Vagina (tissue), 2 donors: ENCODE results near the gene EDAR. TPM values are rescaled to one million over a fixed set of nuclear protein-coding genes. Genes with fewer than 3 reads are reported as not detected.

Source experiments
- DNase-seq, 2 donors: peaks; one replicate each; pipeline ENCODE4 v3.0.0-alpha.2; 2017; ENCODE audit errors: extremely low spot score in 2 of 2
- H3K27ac ChIP-seq: fragments of 200-600 bp; sonication (generic); one replicate; pipeline ENCODE4 v1.5.1; 2019
- H3K27me3 ChIP-seq: fragments of 200-600 bp; sonication (generic); one replicate; pipeline ENCODE4 v1.5.1; 2019
- H3K36me3 ChIP-seq, 2 donors: fragments of 200-600 bp; sonication (generic); one replicate each; pipeline ENCODE4 v1.5.1; 2017 to 2019
- H3K4me1 ChIP-seq: fragments of 200-600 bp; sonication (generic); one replicate; pipeline ENCODE4 v1.5.1; 2019
- H3K4me3 ChIP-seq, 2 donors: fragments of 200-600 bp; sonication (generic); 1 replicate in 1 of 2; 2 replicates in 1 of 2; pipeline ENCODE4 v1.5.1; 2016 to 2019
- H3K9me3 ChIP-seq: fragments of 200-600 bp; sonication (generic); one replicate; pipeline ENCODE4 v1.5.1; 2019
- POLR2A ChIP-seq, 2 donors: fragments of 450-650 bp; IDR thresholded peaks; one replicate each; pipeline ENCODE4 v1.6.1; 2017; ENCODE audit warnings: antibody characterized with exemption in 2 of 2, mild to moderate bottlenecking in 2 of 2, moderate library complexity in 2 of 2
- POLR2AphosphoS5 ChIP-seq, 2 donors: sonication (generic); formaldehyde crosslinking; IDR thresholded peaks; one replicate each; pipeline ENCODE4 v1.9.0; 2017; ENCODE audit warnings: antibody characterized with exemption in 2 of 2, mild to moderate bottlenecking in 2 of 2, low read depth in 1 of 2; ENCODE audit not compliant: insufficient read depth in 1 of 2
- intact Hi-C: fragments of 100-400 bp; cut with DNase I; formaldehyde crosslinking; loops from one replicate; pipeline ENCODE4 v1.15.1; 2023
- total RNA-seq: library from RNA; depleted of rRNA; stranded (reverse); fragments of >200 nt; gene quantifications from one replicate; pipeline ENCODE4 v1.2.3, GENCODE V29; 2016
- TF ChIP-seq, protein P1 (sequence below), 3 experiments: fragments of 450-650 bp in 2 of 3; fragments of 200-600 bp in 1 of 3; sonication (generic) in 1 of 3; IDR thresholded peaks; one replicate each; pipeline ENCODE4 v1.5.1; 2017 to 2019; ENCODE audit warnings: antibody characterized with exemption in 3 of 3, mild to moderate bottlenecking in 2 of 3, moderate library complexity in 2 of 3

The EDAR gene
- total RNA-seq, 1 donor from 2014 or later, result 0.74 TPM

DNA sequence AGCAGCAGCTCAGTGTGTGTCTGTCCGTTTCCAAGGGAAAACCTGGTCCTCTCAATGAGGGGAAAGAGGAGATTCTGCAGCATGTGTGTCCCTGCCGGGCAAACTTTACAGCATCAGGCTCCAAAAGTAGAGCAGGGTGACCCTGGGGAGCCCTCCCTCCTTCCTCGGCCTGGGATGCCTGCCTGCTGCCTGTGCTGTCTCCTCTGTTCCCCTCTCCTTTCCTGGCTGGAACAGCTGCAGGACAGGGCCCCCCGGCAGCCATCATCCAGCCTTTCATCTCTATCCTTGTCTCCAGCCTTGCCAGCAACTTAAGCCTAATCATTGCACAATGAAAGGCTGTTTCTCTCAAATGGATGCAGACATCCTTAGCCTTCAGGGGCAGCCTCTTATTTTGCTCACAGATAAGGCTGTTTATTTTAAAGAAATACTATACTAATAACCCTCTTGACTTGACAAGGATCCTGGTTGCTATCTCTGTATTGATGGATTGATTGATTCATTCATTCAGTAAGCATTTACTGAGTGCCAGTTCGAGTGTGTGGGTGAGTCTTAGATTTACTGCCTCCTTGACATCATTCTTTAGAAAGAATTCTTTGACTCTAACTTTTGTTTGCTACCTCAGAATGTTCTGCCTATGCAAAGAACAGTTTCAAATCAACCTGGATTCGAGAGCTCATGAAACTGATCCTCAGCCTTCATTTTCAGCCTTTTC, 40.6 kb upstream of the EDAR start:
- Histone ChIP-seq H3K27me3 (no peaks in the 10 kb centered on the region), H3K9me3 (no peaks in the 10 kb centered on the region), H3K36me3 (no peaks in the 10 kb centered on the region), H3K27ac (no peak overlapping the region), H3K4me3 (no peak overlapping the region), H3K4me1 (peaks cover 13% of the 10 kb centered on the region)
- TF ChIP-seq, protein P1, sequence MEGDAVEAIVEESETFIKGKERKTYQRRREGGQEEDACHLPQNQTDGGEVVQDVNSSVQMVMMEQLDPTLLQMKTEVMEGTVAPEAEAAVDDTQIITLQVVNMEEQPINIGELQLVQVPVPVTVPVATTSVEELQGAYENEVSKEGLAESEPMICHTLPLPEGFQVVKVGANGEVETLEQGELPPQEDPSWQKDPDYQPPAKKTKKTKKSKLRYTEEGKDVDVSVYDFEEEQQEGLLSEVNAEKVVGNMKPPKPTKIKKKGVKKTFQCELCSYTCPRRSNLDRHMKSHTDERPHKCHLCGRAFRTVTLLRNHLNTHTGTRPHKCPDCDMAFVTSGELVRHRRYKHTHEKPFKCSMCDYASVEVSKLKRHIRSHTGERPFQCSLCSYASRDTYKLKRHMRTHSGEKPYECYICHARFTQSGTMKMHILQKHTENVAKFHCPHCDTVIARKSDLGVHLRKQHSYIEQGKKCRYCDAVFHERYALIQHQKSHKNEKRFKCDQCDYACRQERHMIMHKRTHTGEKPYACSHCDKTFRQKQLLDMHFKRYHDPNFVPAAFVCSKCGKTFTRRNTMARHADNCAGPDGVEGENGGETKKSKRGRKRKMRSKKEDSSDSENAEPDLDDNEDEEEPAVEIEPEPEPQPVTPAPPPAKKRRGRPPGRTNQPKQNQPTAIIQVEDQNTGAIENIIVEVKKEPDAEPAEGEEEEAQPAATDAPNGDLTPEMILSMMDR (IDR thresholded peaks at IDR 0.05), result no peak
- TF ChIP-seq POLR2AphosphoS5 (IDR thresholded peaks at IDR 0.05; ENCODE audit: insufficient read depth in 1 of 2, low read depth in 1 of 2) (no peak), POLR2A (IDR thresholded peaks at IDR 0.05) (no peak)
- intact Hi-C loops, result no loop called here
- no peak for DNase-seq

DNA sequence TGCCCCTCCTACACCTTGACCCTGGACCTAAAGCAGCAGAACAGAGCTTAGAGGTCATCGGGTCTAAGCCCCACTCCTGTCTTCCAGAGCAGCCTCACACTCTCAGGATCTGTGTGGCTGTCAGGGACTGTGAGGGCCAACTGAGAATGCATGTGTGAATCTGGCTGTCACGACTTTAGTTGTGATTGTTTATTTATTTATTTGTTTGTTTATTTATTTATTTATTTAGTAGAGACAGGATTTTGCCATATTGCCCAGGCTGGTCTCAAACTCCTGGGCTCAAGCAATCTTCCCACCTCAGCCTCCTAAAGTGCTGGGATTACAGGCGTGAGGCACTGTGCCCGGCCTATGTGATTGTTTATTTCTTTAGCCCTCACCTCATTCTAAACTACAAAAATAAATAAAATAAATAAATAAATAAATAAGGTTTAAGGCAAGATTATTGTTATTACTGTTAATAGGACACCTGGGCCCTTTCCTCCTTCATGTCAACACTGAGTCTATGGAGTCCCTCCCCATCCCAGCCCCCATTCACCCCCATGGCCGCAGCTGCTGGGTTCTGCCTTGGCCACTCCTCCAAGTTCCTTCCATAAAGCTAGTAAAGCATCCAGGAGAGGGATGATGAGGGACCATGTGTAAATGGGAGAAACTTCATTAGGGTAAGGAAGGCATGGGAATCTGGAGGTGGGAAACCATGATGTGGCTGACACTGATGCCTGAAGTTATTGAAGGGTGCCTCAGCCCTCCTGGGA, 39.9 kb upstream of the EDAR start:
- Histone ChIP-seq H3K27me3 (no peaks in the 10 kb centered on the region), H3K4me1 (peaks cover 13% of the 10 kb centered on the region), H3K4me3 (no peak overlapping the region), H3K9me3 (no peaks in the 10 kb centered on the region), H3K27ac (no peak overlapping the region), H3K36me3 (no peaks in the 10 kb centered on the region)
- no peak for TF ChIP-seq POLR2AphosphoS5 (IDR thresholded peaks at IDR 0.05; ENCODE audit: insufficient read depth in 1 of 2, low read depth in 1 of 2)
- no peak for TF ChIP-seq POLR2A (IDR thresholded peaks at IDR 0.05)
- TF ChIP-seq, protein P1 (IDR thresholded peaks at IDR 0.05), result no peak
- no peak for DNase-seq
- intact Hi-C loops, result no loop called here

DNA sequence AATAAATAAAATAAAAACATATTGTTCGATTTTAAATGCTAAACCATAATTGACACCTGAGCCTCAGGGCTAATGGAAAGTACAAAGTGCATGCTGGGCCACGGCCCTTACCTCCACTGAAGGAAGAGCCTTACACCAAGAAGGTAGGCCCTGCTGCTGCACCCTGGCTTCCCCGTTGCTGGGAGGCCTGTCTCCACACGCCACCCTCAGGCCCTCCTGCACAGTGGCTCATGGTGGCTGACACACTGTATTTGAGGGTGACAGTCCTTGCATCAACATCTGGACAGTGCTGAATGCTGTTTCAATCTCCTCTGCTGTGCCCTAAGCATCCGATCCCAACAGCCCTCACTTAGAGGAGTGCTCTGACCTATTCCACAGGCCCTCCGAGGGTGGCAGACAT, 39.3 kb upstream of the EDAR start:
- TF ChIP-seq, protein P1 (IDR thresholded peaks at IDR 0.05), result no peak
- TF ChIP-seq POLR2A (IDR thresholded peaks at IDR 0.05), result no peak
- no peak for TF ChIP-seq POLR2AphosphoS5 (IDR thresholded peaks at IDR 0.05; ENCODE audit: insufficient read depth in 1 of 2, low read depth in 1 of 2)
- Histone ChIP-seq H3K4me1 (peaks cover 13% of the 10 kb centered on the region), H3K36me3 (no peaks in the 10 kb centered on the region), H3K4me3 (no peak overlapping the region), H3K27ac (no peak overlapping the region), H3K27me3 (no peaks in the 10 kb centered on the region), H3K9me3 (no peaks in the 10 kb centered on the region)
- DNase-seq, result no peak
- intact Hi-C loops, result no loop called here

DNA sequence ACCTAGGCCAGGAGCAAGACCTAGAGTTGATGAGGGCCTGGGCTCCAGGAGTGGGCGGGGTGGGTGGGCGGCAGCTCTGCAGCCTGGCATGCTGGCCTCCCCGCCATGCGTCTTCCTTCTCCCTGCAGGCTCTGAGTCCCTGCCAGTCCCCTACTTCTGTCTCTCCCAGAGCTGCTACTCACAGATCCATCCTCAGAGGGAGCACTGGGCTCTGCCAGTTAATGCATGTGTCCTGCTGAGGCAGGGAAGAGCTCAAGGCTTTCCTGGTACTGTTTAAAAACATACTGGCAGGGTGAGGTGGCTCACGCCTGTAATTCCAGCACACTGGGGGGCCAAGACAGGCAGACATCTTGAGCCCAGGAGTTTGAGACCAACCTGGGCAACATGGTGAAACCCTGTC, 38.7 kb upstream of the EDAR start:
- Histone ChIP-seq H3K36me3 (no peaks in the 10 kb centered on the region), H3K9me3 (no peaks in the 10 kb centered on the region), H3K27me3 (no peaks in the 10 kb centered on the region), H3K27ac (no peak overlapping the region), H3K4me1 (peaks cover 13% of the 10 kb centered on the region), H3K4me3 (no peak overlapping the region)
- no peak for DNase-seq
- intact Hi-C loops, result no loop called here
- no peak for TF ChIP-seq POLR2A (IDR thresholded peaks at IDR 0.05)
- TF ChIP-seq, protein P1 (IDR thresholded peaks at IDR 0.05), result no peak
- no peak for TF ChIP-seq POLR2AphosphoS5 (IDR thresholded peaks at IDR 0.05; ENCODE audit: insufficient read depth in 1 of 2, low read depth in 1 of 2)

DNA sequence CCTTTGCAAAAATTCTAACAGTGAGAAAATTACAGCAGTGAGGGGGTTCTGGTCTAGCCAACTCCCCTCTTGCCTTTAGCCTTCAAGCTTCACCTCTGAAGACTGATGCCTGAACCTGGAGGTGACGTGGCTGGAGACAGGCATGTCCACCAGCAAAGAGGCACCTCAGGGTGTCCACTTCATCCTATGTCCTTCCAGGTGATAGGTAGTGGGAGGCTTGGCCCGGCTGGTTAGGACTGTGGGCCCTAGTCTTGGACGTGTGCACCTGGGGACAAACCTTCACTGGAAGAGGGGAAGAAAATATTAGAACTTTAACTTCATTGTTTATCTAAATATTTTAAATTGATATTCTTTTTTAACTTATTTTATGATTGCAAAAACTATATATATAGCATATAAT, 35.5 kb upstream of the EDAR start:
- Histone ChIP-seq H3K27ac (no peak overlapping the region), H3K9me3 (no peaks in the 10 kb centered on the region), H3K36me3 (no peaks in the 10 kb centered on the region), H3K4me1 (no peaks in the 10 kb centered on the region), H3K4me3 (no peak overlapping the region), H3K27me3 (no peaks in the 10 kb centered on the region)
- intact Hi-C loops, result no loop called here
- DNase-seq, result no peak
- TF ChIP-seq POLR2A (IDR thresholded peaks at IDR 0.05) (no peak), POLR2AphosphoS5 (IDR thresholded peaks at IDR 0.05; ENCODE audit: insufficient read depth in 1 of 2, low read depth in 1 of 2) (no peak)
- TF ChIP-seq, protein P1 (IDR thresholded peaks at IDR 0.05), result no peak
